Neural cell (in vitro differentiated cells): ENCODE results near the gene BPI. TPM values are rescaled to one million over a fixed set of nuclear protein-coding genes. Genes with fewer than 3 reads are reported as not detected.

ENCODE experiments used
- H2AFZ ChIP-seq: fragments of 200-600, 300-800 bp; sonication (generic), shearing (Covaris generic); 2 replicates; pipeline ENCODE4 v1.6.0; 2014; ENCODE audit warnings: low read depth, mild to moderate bottlenecking, antibody characterized with exemption, low read length, moderate library complexity
- H3F3A ChIP-seq: fragments of 200-600 bp; shearing (Covaris generic); 2 replicates; pipeline ENCODE4 v1.6.1; 2016; ENCODE audit warnings: mild to moderate bottlenecking, moderate library complexity, mixed read lengths, antibody characterized with exemption, low read length; ENCODE audit not compliant: insufficient read depth, poor library complexity, severe bottlenecking
- H3K27ac ChIP-seq: fragments of 200-600, 300-800 bp; sonication (generic), shearing (Covaris generic); 2 replicates; pipeline ENCODE4 v1.5.1; 2014; ENCODE audit warnings: mild to moderate bottlenecking, low read length, moderate library complexity
- H3K27me3 ChIP-seq: fragments of 300-800, 200-600 bp; sonication (generic), shearing (Covaris generic); 2 replicates; pipeline ENCODE4 v1.6.0; 2014; ENCODE audit warnings: mild to moderate bottlenecking, low read depth, low read length, moderate library complexity; ENCODE audit not compliant: insufficient read depth
- H3K36me3 ChIP-seq: fragments of 300-800, 200-600 bp; sonication (generic), shearing (Covaris generic); 2 replicates; pipeline ENCODE4 v1.5.1; 2014; ENCODE audit warnings: mild to moderate bottlenecking, antibody characterized with exemption, low read length, moderate library complexity; ENCODE audit not compliant: insufficient read depth
- H3K4me2 ChIP-seq: fragments of 300-800, 200-600 bp; sonication (generic), shearing (Covaris generic); 2 replicates; pipeline ENCODE4 v1.6.0; 2014; ENCODE audit warnings: mild to moderate bottlenecking, low read length
- H3K4me3 ChIP-seq: fragments of 300-800, 200-600 bp; sonication (generic), shearing (Covaris generic); 2 replicates; pipeline ENCODE4 v1.5.1; 2014; ENCODE audit warnings: mild to moderate bottlenecking, low read length, moderate library complexity
- H3K79me2 ChIP-seq: fragments of 200-600 bp; shearing (Covaris generic); replicated peaks from 2 replicates; pipeline ENCODE4 v1.6.0; 2014; ENCODE audit warnings: mild to moderate bottlenecking, low read length, moderate library complexity; ENCODE audit not compliant: insufficient read depth
- H3K9ac ChIP-seq: fragments of 300-800, 200-600 bp; sonication (generic), shearing (Covaris generic); 2 replicates; pipeline ENCODE4 v1.6.1; 2016; ENCODE audit warnings: mild to moderate bottlenecking, low read length, mixed read lengths
- H3K9me2 ChIP-seq: fragments of 200-600 bp; shearing (Covaris generic); 2 replicates; pipeline ENCODE4 v1.6.1; 2016; ENCODE audit warnings: mild to moderate bottlenecking, low read length, mixed read lengths; ENCODE audit not compliant: insufficient read depth
- H3K9me3 ChIP-seq: fragments of 200-600, 300-800 bp; sonication (generic), shearing (Covaris generic); 2 replicates; pipeline ENCODE4 v1.6.1; 2016; ENCODE audit warnings: mild to moderate bottlenecking, mixed run types, low read length, moderate library complexity, mixed read lengths
- H4K20me1 ChIP-seq: fragments of 200-600 bp; shearing (Covaris generic); 2 replicates; pipeline ENCODE4 v1.6.1; 2016; ENCODE audit warnings: mild to moderate bottlenecking, mixed run types; ENCODE audit not compliant: insufficient read depth
- EP300 ChIP-seq: fragments of 450-650 bp; conservative IDR thresholded peaks from 2 replicates; pipeline ENCODE4 v1.6.1; 2014; ENCODE audit warnings: antibody characterized with exemption, mild to moderate bottlenecking, moderate library complexity; ENCODE audit not compliant: poor library complexity, severe bottlenecking
- EZH2 ChIP-seq: fragments of 200-600, 300-800 bp; shearing (Covaris generic), sonication (generic); IDR thresholded peaks from 2 replicates; pipeline ENCODE4 v1.6.1; 2014; ENCODE audit warnings: antibody characterized with exemption, low read length, borderline replicate concordance, mild to moderate bottlenecking; ENCODE audit not compliant: insufficient read depth, poor library complexity, severe bottlenecking
- MXI1 ChIP-seq: fragments of 450-650 bp; conservative IDR thresholded peaks from 2 replicates; pipeline ENCODE4 v1.6.1; 2014; ENCODE audit warnings: antibody characterized with exemption, mild to moderate bottlenecking; ENCODE audit not compliant: poor library complexity, severe bottlenecking
- POLR2AphosphoS5 ChIP-seq: IDR thresholded peaks from 2 replicates; pipeline ENCODE4 v1.6.1; 2012
- RAD21 ChIP-seq: fragments of 450-650 bp; conservative IDR thresholded peaks from 2 replicates; pipeline ENCODE4 v1.6.1; 2014; ENCODE audit warnings: antibody characterized with exemption, mild to moderate bottlenecking, moderate library complexity
- SMC3 ChIP-seq: fragments of 450-650 bp; conservative IDR thresholded peaks from 2 replicates; pipeline ENCODE4 v1.6.1; 2014; ENCODE audit warnings: antibody characterized with exemption, mild to moderate bottlenecking, moderate library complexity; ENCODE audit not compliant: poor library complexity
- TAF1 ChIP-seq: IDR thresholded peaks from 2 replicates; pipeline ENCODE4 v1.6.1; 2012; ENCODE audit warnings: low read depth
- polyA plus RNA-seq: library from polyadenylated mRNA; depleted of rRNA; stranded (reverse); fragments of >200 nt; gene quantifications from 2 replicates; pipeline ENCODE4 v1.2.3, GENCODE V29; 2014
- TF ChIP-seq, protein P1 (sequence below): IDR thresholded peaks from 2 replicates; pipeline ENCODE4 v1.6.1; 2012; ENCODE audit warnings: borderline replicate concordance
- TF ChIP-seq, protein P2 (sequence below): fragments of 450-650 bp; IDR thresholded peaks from 2 replicates; pipeline ENCODE4 v1.5.1; 2014; ENCODE audit warnings: antibody characterized with exemption, mild to moderate bottlenecking, moderate library complexity; ENCODE audit not compliant: poor library complexity, severe bottlenecking

Gene BPI
- polyA plus RNA-seq, 1 donor from 2014 or later = not detected

DNA sequence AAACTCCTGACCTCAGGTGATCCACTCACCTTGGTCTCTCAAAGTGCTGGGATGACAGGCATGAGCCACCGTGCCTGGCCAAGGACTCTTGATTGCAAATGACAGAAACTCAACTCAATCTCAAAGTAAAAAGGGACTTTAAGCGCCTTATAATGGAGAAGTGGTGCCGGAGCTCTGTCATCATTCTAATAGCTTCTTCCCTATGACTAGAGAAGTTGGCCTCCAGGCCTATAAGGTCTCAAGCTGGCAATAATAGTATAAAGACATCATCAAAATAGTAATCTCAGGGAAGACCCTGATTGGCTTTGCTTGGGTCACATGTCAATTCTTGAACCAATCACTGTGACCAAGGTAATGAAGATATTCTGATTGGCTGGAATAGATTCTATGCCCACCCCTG is 34.9 kb upstream of the BPI start:
- Histone ChIP-seq H3F3A (no peaks in the 10 kb centered on the region), H2AFZ (no peak overlapping the region), H3K9me3 (no peaks in the 10 kb centered on the region), H3K27ac (no peak overlapping the region), H3K79me2 (no peaks in the 10 kb centered on the region), H3K36me3 (no peaks in the 10 kb centered on the region), H3K4me3 (no peak overlapping the region), H3K4me2 (no peak overlapping the region), H4K20me1 (no peaks in the 10 kb centered on the region), H3K9me2 (no peaks in the 10 kb centered on the region), H3K27me3 (no peaks in the 10 kb centered on the region), H3K9ac (no peak overlapping the region)
- TF ChIP-seq, protein P1, sequence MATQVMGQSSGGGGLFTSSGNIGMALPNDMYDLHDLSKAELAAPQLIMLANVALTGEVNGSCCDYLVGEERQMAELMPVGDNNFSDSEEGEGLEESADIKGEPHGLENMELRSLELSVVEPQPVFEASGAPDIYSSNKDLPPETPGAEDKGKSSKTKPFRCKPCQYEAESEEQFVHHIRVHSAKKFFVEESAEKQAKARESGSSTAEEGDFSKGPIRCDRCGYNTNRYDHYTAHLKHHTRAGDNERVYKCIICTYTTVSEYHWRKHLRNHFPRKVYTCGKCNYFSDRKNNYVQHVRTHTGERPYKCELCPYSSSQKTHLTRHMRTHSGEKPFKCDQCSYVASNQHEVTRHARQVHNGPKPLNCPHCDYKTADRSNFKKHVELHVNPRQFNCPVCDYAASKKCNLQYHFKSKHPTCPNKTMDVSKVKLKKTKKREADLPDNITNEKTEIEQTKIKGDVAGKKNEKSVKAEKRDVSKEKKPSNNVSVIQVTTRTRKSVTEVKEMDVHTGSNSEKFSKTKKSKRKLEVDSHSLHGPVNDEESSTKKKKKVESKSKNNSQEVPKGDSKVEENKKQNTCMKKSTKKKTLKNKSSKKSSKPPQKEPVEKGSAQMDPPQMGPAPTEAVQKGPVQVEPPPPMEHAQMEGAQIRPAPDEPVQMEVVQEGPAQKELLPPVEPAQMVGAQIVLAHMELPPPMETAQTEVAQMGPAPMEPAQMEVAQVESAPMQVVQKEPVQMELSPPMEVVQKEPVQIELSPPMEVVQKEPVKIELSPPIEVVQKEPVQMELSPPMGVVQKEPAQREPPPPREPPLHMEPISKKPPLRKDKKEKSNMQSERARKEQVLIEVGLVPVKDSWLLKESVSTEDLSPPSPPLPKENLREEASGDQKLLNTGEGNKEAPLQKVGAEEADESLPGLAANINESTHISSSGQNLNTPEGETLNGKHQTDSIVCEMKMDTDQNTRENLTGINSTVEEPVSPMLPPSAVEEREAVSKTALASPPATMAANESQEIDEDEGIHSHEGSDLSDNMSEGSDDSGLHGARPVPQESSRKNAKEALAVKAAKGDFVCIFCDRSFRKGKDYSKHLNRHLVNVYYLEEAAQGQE = no peak
- TF ChIP-seq, protein P2, sequence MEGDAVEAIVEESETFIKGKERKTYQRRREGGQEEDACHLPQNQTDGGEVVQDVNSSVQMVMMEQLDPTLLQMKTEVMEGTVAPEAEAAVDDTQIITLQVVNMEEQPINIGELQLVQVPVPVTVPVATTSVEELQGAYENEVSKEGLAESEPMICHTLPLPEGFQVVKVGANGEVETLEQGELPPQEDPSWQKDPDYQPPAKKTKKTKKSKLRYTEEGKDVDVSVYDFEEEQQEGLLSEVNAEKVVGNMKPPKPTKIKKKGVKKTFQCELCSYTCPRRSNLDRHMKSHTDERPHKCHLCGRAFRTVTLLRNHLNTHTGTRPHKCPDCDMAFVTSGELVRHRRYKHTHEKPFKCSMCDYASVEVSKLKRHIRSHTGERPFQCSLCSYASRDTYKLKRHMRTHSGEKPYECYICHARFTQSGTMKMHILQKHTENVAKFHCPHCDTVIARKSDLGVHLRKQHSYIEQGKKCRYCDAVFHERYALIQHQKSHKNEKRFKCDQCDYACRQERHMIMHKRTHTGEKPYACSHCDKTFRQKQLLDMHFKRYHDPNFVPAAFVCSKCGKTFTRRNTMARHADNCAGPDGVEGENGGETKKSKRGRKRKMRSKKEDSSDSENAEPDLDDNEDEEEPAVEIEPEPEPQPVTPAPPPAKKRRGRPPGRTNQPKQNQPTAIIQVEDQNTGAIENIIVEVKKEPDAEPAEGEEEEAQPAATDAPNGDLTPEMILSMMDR = no peak
- TF ChIP-seq EZH2 (no peak), MXI1 (no peak), EP300 (no peak), POLR2AphosphoS5 (no peak), SMC3 (no peak), RAD21 (no peak), TAF1 (no peak)

DNA sequence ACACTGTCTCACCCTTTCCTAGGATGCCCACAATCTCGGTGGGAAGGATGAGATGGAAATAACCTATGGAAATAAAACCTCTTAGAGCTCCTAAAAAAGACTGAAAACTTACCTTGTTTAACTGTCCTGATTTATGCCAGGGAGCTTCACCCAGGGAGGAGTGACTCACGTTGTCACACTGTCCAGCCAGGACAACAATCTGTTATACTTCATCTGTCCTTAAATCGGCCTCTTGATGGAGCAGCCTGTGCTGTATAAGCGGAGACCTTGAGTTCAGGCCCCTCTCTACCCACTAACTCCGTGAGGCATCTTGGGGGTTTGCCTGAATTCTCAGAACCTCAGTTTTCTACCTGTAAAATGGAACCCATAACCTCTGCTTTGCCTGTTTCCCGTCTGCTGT is 34.2 kb upstream of the BPI start:
- no peak overlapping the region for H3K4me3 ChIP-seq
- no peaks in the 10 kb centered on the region for H3F3A ChIP-seq
- H3K79me2 ChIP-seq = no peaks in the 10 kb centered on the region
- no peak overlapping the region for H3K9ac ChIP-seq
- H4K20me1 ChIP-seq = no peaks in the 10 kb centered on the region
- no peaks in the 10 kb centered on the region for H3K27me3 ChIP-seq
- no peak for TF ChIP-seq POLR2AphosphoS5
- TF ChIP-seq, protein P1 = no peak
- TF ChIP-seq TAF1 = no peak
- TF ChIP-seq MXI1 = no peak
- TF ChIP-seq EP300 = no peak
- TF ChIP-seq RAD21 = no peak
- TF ChIP-seq, protein P2 = no peak
- no peak for TF ChIP-seq SMC3
- no peak for TF ChIP-seq EZH2
- no peaks in the 10 kb centered on the region for H3K9me2 ChIP-seq
- no peak overlapping the region for H2AFZ ChIP-seq
- H3K36me3 ChIP-seq = no peaks in the 10 kb centered on the region
- H3K9me3 ChIP-seq = no peaks in the 10 kb centered on the region
- H3K4me2 ChIP-seq = no peak overlapping the region
- H3K27ac ChIP-seq = no peak overlapping the region
